Panc1 (cell line): ENCODE data around the gene MAN2A2.

Experiments
- TF ChIP-seq, protein P1 (sequence below), 2 experiments: IDR thresholded peaks; 2 replicates each; pipeline ENCODE4 v1.6.1; 2011 to 2012; ENCODE audit warnings: low read depth in 2 of 2, control low read depth in 1 of 2, low read length in 1 of 2, mild to moderate bottlenecking in 1 of 2, moderate library complexity in 1 of 2; ENCODE audit not compliant: insufficient read depth in 1 of 2
- TF ChIP-seq, protein P2 (sequence below): fragments of 450-650 bp; IDR thresholded peaks from 2 replicates; pipeline ENCODE4 v1.5.1; 2017; ENCODE audit warnings: mild to moderate bottlenecking

DNA sequence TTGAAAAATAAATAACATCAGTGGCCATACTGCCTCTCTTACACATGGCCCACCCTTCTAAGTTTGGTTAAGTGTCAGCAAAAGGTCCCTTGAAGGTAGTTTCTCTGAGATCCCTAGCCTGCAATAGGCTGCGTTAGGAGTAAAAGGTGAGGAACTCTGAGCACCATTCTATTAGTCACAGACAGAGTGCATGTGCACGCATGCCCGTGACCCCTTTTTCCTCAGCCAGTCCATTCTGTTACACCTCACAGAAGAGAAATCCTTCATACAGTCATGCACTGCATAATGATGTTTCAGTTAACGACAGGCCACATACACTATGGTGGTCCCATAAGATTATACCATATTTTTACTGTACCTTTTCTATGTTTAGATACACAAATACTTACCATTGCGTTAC lies 64.1 kb downstream of the MAN2A2 start:
- TF ChIP-seq, protein P1, sequence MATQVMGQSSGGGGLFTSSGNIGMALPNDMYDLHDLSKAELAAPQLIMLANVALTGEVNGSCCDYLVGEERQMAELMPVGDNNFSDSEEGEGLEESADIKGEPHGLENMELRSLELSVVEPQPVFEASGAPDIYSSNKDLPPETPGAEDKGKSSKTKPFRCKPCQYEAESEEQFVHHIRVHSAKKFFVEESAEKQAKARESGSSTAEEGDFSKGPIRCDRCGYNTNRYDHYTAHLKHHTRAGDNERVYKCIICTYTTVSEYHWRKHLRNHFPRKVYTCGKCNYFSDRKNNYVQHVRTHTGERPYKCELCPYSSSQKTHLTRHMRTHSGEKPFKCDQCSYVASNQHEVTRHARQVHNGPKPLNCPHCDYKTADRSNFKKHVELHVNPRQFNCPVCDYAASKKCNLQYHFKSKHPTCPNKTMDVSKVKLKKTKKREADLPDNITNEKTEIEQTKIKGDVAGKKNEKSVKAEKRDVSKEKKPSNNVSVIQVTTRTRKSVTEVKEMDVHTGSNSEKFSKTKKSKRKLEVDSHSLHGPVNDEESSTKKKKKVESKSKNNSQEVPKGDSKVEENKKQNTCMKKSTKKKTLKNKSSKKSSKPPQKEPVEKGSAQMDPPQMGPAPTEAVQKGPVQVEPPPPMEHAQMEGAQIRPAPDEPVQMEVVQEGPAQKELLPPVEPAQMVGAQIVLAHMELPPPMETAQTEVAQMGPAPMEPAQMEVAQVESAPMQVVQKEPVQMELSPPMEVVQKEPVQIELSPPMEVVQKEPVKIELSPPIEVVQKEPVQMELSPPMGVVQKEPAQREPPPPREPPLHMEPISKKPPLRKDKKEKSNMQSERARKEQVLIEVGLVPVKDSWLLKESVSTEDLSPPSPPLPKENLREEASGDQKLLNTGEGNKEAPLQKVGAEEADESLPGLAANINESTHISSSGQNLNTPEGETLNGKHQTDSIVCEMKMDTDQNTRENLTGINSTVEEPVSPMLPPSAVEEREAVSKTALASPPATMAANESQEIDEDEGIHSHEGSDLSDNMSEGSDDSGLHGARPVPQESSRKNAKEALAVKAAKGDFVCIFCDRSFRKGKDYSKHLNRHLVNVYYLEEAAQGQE (IDR thresholded peaks at IDR 0.05; ENCODE audit: insufficient read depth in 1 of 2, low read depth in 2 of 2, low read length in 1 of 2): no peak
- TF ChIP-seq, protein P2, sequence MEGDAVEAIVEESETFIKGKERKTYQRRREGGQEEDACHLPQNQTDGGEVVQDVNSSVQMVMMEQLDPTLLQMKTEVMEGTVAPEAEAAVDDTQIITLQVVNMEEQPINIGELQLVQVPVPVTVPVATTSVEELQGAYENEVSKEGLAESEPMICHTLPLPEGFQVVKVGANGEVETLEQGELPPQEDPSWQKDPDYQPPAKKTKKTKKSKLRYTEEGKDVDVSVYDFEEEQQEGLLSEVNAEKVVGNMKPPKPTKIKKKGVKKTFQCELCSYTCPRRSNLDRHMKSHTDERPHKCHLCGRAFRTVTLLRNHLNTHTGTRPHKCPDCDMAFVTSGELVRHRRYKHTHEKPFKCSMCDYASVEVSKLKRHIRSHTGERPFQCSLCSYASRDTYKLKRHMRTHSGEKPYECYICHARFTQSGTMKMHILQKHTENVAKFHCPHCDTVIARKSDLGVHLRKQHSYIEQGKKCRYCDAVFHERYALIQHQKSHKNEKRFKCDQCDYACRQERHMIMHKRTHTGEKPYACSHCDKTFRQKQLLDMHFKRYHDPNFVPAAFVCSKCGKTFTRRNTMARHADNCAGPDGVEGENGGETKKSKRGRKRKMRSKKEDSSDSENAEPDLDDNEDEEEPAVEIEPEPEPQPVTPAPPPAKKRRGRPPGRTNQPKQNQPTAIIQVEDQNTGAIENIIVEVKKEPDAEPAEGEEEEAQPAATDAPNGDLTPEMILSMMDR: no peak
